Vein endothelial cell (primary cell): ENCODE results near the gene UBQLNL. TPM values are rescaled to one million over a fixed set of nuclear protein-coding genes. Genes with fewer than 3 reads are reported as not detected.

Experiments used
- total RNA-seq: library from RNA; depleted of rRNA; stranded (reverse); fragments of >200 nt; gene quantifications from 2 replicates; pipeline ENCODE4 v1.2.3, GENCODE V29; 2012

The UBQLNL gene, protein sequence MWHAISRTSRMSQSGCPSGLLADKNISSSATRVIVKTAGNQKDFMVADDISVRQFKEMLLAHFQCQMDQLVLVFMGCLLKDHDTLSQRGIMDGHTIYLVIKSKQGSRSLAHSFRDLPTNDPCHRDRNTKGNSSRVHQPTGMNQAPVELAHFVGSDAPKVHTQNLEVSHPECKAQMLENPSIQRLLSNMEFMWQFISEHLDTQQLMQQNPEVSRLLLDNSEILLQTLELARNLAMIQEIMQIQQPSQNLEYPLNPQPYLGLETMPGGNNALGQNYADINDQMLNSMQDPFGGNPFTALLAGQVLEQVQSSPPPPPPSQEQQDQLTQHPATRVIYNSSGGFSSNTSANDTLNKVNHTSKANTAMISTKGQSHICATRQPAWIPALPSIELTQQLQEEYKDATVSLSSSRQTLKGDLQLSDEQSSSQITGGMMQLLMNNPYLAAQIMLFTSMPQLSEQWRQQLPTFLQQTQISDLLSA
- total RNA-seq = under 0.01 and 0.10 TPM in 2 replicates

DNA sequence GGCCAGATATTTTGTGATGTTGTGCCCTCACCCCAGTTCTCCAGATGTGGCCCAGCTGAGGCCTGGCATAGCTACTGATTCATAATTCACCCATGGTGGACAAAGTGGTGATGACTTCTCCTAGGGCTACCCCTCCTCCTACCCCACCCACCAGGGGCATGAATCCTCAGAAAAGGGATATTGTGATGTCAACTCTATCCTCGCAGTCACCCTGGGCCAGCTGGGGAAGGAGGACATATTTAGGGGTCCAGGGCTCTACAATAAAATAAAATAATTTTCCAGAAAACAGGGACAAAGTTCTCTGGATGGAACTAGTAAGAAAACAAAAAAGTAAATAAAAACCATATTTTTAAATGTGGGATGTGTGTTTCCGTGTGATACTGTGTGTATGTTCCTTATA lies at the start of gene UBQLNL:
Gene UBQLNL (minus strand): TSS at position 101 of the 400 bp plus-strand sequence. CDS start 258 bp downstream, outside the sequence.

DNA sequence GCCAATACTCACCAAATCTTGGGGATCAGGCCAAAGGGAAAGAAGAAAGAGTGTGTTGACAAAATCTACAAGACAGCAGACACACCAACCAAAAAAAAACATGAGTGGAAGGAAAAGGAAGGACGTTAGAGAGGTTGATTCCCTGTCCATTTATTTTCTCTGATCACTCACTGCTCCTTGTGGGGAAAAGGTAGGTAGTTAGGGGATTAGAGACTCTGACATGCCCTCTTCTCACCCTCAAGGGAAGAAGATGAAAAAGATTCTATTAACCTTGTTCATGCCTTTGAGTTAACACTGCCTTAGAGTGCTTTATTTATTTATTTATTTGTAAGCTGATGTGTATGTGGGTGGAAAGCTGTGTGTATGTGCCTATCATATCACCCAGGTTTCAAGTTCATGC lies 31.9 kb upstream of the UBQLNL start, which contains the start of gene OR52H1:
Gene OR52H1 (minus strand): TSS at position 101 of the 400 bp plus-strand sequence. CDS start 3,035 bp downstream, outside the sequence.

GRCh38 chr11:5509803-5510202 lies 6.7 kb downstream of the UBQLNL start, which contains the start of gene UBQLN3:
Gene UBQLN3 (minus strand): TSS chr11:5509957. CDS start chr11:5509558, 399 bp downstream.

DNA sequence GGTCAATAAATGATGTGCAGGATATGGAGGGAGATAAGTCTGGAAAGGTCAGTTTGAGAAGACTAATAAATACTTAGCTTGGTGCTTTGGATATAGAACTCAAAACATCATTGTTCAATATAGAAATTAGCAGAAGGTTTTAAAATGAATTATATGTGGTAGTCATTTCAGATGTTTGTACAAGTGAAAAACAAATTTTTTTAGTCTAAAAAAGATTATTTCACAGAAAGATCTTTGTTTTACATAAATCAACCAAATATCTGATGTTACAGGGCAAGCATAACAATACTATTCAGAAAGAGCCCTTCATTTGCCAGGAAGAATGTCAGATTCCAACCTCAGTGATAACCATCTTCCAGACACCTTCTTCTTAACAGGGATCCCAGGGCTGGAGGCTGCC lies 28.1 kb downstream of the UBQLNL start, which contains the start of gene OR52D1:
Gene OR52D1 (plus strand): TSS at position 301 of the 400 bp plus-strand sequence. CDS start 22 bp downstream, at position 323.

Other genes with a start within 250 kb of the UBQLNL start
- gene HBE1, start 246.8 kb downstream of the UBQLNL start, total RNA-seq = not detected in 2 replicates
- not detected in 2 replicates for gene OR51B4, start 214.8 kb downstream of the UBQLNL start, total RNA-seq
- not detected in 2 replicates for gene OR51B2, start 192.4 kb downstream of the UBQLNL start, total RNA-seq
- not detected in 2 replicates for gene OR51B5, start 173.2 kb downstream of the UBQLNL start, total RNA-seq
- gene OR51B6, start 165.2 kb downstream of the UBQLNL start, total RNA-seq = not detected in 2 replicates
- gene OR51M1, start 132.9 kb downstream of the UBQLNL start, total RNA-seq = not detected in 2 replicates
- not detected in 2 replicates for gene OR51Q1, start 94.6 kb downstream of the UBQLNL start, total RNA-seq
- gene OR51I1, start 75.2 kb downstream of the UBQLNL start, total RNA-seq = not detected in 2 replicates
- gene OR51I2, start 67.4 kb downstream of the UBQLNL start, total RNA-seq = not detected in 2 replicates
- gene OR52D1, start 28.0 kb downstream of the UBQLNL start, total RNA-seq = not detected in 2 replicates
- not detected in 2 replicates for gene UBQLN3, start 6.7 kb downstream of the UBQLNL start, total RNA-seq
- 0.65 TPM in 1 of 2 replicates, not detected in the other for gene OR52H1, start 31.8 kb upstream of the UBQLNL start, total RNA-seq
- gene OR52B6, start 64.2 kb upstream of the UBQLNL start, total RNA-seq = not detected in 2 replicates
- 2.1 and 2.3 TPM in 2 replicates for gene TRIM6, start 79.9 kb upstream of the UBQLNL start, total RNA-seq
- gene TRIM34, start 108.3 kb upstream of the UBQLNL start, total RNA-seq = 11.3 and 13.1 TPM in 2 replicates
- gene TRIM5, start 168.4 kb upstream of the UBQLNL start, total RNA-seq = 81.9 and 89.2 TPM in 2 replicates
- gene TRIM22, start 173.1 kb upstream of the UBQLNL start, total RNA-seq = 112 and 131 TPM in 2 replicates
- gene OR56B1, start 219.7 kb upstream of the UBQLNL start, total RNA-seq = not detected in 2 replicates
- not detected in 2 replicates for gene OR52N4, start 237.5 kb upstream of the UBQLNL start, total RNA-seq